Lower leg skin (tissue), 4 donors: ENCODE data around the gene UPF3A. TPM values are rescaled to one million over a fixed set of nuclear protein-coding genes. Genes with fewer than 3 reads are reported as not detected.

Source experiments
- DNase-seq, 2 donors: peaks; one replicate each; pipeline ENCODE4 v3.0.0-alpha.2; 2019; ENCODE audit warnings: low spot score in 2 of 2
- H3K4me3 ChIP-seq: fragments of 200-600 bp; sonication (generic); 2 replicates; pipeline ENCODE4 v1.5.1; 2017; ENCODE audit warnings: mild to moderate bottlenecking, low read depth; ENCODE audit not compliant: poor library complexity, severe bottlenecking
- POLR2A ChIP-seq, 2 donors: fragments of 450-650 bp; IDR thresholded peaks; one replicate each; pipeline ENCODE4 v1.6.1; 2016 to 2017; ENCODE audit warnings: antibody characterized with exemption in 2 of 2, mild to moderate bottlenecking in 1 of 2, moderate library complexity in 1 of 2
- WGBS, 2 donors: methylation state at CpG; one replicate each; pipeline ENCODE4 v1.1.5; 2018; 5-methylcytosine and 5-hydroxymethylcytosine counted together
- intact Hi-C: fragments of 100-400 bp; cut with DNase I; formaldehyde crosslinking; loops from one replicate; pipeline ENCODE4 v1.15.0; 2023; ENCODE audit warnings: low total_unique reads
- total RNA-seq, 4 donors: library from RNA; depleted of rRNA; stranded (reverse); fragments of >200 nt; gene quantifications; one replicate each; pipeline ENCODE4 v1.1.0, GENCODE V29; 2016
- TF ChIP-seq, protein P1 (sequence below), 3 donors: fragments of 450-650 bp; IDR thresholded peaks; one replicate each; pipeline ENCODE4 v1.5.1; 2016; ENCODE audit warnings: antibody characterized with exemption in 3 of 3, mild to moderate bottlenecking in 3 of 3, moderate library complexity in 2 of 3

The UPF3A gene
- total RNA-seq, 4 donors from 2014 or later: 20.5 to 33.4 (median 24.6) TPM

DNA sequence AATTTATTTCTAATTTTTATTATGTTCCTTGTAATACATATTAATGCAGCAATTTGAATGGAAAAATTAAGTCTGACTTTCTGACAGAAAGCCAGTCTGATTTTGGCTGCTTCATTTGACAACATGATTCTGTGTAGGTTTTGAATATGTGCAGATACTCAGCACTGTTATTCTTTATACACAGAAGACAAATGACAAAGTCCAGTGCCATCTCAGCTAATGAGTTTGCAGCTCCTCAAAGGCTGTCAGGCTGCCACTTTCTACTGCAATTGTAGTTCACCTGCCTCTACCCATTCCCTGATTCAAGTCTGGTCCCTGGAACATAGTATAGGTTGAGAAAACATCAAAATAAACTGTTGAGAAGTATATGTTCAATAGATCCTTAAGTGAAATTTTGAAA, 30.0 kb downstream of the UPF3A start:
- TF ChIP-seq POLR2A (IDR thresholded peaks at IDR 0.05): no peak
- TF ChIP-seq, protein P1, sequence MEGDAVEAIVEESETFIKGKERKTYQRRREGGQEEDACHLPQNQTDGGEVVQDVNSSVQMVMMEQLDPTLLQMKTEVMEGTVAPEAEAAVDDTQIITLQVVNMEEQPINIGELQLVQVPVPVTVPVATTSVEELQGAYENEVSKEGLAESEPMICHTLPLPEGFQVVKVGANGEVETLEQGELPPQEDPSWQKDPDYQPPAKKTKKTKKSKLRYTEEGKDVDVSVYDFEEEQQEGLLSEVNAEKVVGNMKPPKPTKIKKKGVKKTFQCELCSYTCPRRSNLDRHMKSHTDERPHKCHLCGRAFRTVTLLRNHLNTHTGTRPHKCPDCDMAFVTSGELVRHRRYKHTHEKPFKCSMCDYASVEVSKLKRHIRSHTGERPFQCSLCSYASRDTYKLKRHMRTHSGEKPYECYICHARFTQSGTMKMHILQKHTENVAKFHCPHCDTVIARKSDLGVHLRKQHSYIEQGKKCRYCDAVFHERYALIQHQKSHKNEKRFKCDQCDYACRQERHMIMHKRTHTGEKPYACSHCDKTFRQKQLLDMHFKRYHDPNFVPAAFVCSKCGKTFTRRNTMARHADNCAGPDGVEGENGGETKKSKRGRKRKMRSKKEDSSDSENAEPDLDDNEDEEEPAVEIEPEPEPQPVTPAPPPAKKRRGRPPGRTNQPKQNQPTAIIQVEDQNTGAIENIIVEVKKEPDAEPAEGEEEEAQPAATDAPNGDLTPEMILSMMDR (IDR thresholded peaks at IDR 0.05): no peak
- intact Hi-C loops: no loop called here

DNA sequence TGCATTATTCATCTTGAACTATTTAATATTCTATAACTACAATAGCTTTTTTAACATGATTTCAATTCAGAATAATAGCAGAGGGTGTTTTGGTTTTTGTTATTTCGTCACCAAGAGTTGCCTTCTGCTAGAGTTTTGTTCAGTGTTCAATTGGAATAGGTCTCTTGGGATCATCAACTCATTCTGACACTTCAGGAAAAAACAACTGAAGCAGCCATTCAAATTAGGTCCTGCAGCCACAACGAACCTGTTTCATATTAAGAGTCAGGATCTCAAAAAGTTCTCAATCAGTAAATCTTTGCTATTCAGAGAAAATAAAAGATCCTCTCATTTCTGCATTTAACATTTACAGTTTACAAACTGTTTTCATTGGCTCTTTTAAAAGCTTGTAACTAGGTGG, 30.5 kb downstream of the UPF3A start:
- H3K4me3 ChIP-seq: no peak overlapping the region
- 41 to 47% methylated on average over 2 of the region's 2 CpGs for WGBS, 2 donors
- intact Hi-C loops: no loop called here
- TF ChIP-seq, protein P1 (IDR thresholded peaks at IDR 0.05): no peak
- no peak for TF ChIP-seq POLR2A (IDR thresholded peaks at IDR 0.05)
- DNase-seq: no peak

More for the DNA sequence above, 30.0 kb downstream of the UPF3A start:
- no peak overlapping the region for H3K4me3 ChIP-seq
- no peak for DNase-seq

DNA sequence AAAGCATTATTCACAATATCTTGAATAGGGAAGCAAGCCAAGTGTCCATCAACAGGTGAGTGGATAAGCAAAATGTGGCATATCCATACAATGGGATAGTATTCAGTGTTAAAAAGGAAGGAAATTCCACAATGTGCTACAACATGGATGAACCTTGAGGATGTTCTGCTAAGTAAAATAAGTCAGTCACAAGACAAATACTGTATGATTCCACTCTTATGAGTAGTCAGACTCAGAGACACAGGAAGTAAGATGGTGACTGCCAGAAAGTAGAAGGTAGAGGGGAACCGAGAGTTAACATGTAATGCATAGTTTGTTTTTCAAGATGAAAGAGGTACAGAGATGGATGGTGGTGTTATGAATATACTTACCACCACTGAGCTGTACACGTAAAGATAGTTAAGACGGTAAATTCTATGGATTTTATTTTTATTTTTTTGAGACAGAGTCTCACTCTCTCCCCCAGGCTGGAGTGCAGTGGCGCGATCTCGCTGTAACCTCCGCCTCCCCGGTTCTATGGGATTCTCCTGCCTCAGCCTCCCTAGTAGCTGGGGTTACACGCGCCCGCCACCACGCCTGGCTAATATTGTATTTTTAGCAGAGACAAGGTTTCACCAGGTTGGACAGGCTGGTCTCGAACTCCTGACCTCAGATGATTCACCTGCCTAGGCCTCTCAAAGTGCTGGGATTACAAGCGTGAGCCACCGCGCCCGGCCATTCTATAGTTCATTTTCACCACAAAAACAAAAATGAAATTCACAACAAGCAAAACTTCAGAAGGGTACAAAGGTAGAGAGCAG, 31.9 kb downstream of the UPF3A start:
- no peak overlapping the region for H3K4me3 ChIP-seq
- 80 to 86% methylated on average over 17 of the region's 17 CpGs for WGBS, 2 donors
- intact Hi-C loops: no loop called here
- DNase-seq: no peak
- TF ChIP-seq, protein P1 (IDR thresholded peaks at IDR 0.05): no peak
- TF ChIP-seq POLR2A (IDR thresholded peaks at IDR 0.05): no peak

DNA sequence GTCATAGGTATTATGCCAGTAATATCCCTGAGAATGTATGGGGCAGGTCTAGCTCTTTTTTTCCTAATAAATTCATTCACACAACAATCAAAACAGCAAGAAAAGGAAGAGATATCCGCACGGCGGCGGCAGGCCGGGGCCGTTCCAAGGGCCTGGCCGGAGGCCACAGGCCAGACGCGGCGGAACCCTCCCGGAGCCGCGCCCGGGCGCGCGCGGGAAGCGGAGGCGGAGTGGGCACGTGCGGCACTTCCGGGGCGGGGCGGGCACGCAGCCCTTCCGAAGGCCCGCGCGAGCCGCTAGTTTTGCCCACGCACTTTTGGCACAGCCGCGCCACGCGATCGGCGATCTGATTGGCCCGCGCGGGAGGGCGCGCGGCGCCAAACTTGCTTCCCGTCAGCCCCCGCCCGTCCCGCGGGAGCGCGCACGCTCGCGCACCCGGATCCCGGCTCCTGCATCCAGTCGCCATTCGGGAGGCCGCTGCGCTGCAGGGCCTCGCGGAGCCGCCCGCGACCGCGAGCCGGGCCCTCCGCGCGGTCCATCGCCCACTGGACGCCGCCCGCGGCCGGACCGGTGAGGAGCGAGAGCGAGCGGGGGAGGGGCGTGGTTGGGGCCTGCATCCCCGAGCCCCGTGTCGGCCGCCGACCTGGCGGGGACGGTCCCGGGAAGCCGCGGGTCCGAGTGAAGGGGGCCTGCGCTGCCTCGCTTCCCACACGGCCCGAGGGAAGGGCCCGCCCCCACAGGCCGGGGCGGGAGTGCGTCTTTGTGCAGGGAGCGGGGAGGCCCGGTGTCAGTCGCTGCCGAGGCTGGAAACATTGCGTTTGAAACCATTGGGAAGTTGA, 32.9 kb downstream of the UPF3A start, which contains the start of gene CHAMP1:
Gene CHAMP1, plus strand, starts transcription at position 430 of the 839 bp plus-strand sequence. CDS start 9,340 bp downstream, outside the sequence.
- intact Hi-C loops: no loop called here

DNA sequence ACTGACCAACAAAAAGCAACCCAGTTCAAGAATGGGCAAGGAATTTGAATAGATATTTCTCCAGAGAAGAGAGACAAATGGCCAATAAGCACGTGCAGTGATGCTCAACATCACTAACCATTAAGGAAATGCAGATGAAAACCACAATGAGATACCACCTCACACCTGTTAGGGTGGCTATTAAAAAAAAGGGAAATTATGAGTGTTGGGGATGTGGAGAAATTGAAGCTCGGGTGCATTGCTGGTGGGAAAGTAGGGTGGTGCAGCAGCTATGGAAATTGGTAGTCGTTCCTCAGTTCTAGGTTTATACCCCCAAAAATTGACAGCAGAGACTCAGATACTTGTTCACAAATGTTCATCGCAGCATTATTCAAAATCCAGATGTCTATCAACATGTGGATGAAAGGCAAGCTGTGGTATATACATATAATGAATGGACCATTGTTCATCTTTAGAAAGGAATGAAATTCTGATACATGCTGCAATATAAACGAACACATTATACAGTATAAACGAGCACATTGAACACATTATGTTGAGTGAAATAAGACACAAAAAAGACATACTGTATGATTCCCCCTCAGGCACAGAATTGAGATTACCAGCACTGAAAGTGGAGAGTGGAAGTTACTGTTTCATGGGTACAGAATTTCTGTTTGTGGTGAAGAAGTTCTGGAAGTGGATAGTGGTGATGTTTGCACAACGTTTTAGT, 33.8 kb downstream of the UPF3A start:
- WGBS, 2 donors: 5 to 7% methylated on average over 7 of the region's 7 CpGs

More for the DNA sequence above, 32.9 kb downstream of the UPF3A start, which contains the start of gene CHAMP1:
- TF ChIP-seq, protein P1 (IDR thresholded peaks at IDR 0.05): no peak
- TF ChIP-seq POLR2A (IDR thresholded peaks at IDR 0.05): peak in 1 of 2 donors; percentile 12
- peak; percentile 93 to 99 for DNase-seq
- peak within 1 kb of the TSS; percentile 75 for H3K4me3 ChIP-seq
- WGBS, 2 donors: 0 to 1% methylated on average over 45 to 89 of the region's 107 CpGs

More for the DNA sequence above, 33.8 kb downstream of the UPF3A start:
- intact Hi-C loops: no loop called here
- TF ChIP-seq, protein P1 (IDR thresholded peaks at IDR 0.05): no peak
- TF ChIP-seq POLR2A (IDR thresholded peaks at IDR 0.05): no peak
- H3K4me3 ChIP-seq: peak overlapping the region; percentile 75
- DNase-seq: no peak
